KMS-11 (cell line): ENCODE results near the gene CDH15.

Experiments used
- H2AFZ ChIP-seq: fragments of 200-600 bp; sonication (generic); 2 replicates; pipeline ENCODE4 v1.6.1; 2016; ENCODE audit warnings: antibody characterized with exemption, mixed run types, low read depth
- H3K27ac ChIP-seq: fragments of 200-600 bp; sonication (generic); 2 replicates; pipeline ENCODE4 v1.6.1; 2016; ENCODE audit warnings: mild to moderate bottlenecking, mixed run types
- H3K27me3 ChIP-seq: fragments of 200-600 bp; sonication (generic); 2 replicates; pipeline ENCODE4 v1.6.1; 2017; ENCODE audit warnings: mild to moderate bottlenecking, low read depth, mixed run types, moderate library complexity; ENCODE audit not compliant: insufficient read depth
- H3K36me3 ChIP-seq: fragments of 200-600 bp; sonication (generic); 2 replicates; pipeline ENCODE4 v1.6.1; 2017; ENCODE audit warnings: mild to moderate bottlenecking, mixed run types; ENCODE audit not compliant: insufficient read depth
- H3K4me1 ChIP-seq: fragments of 200-600 bp; sonication (generic); 2 replicates; pipeline ENCODE4 v1.6.1; 2016; ENCODE audit warnings: mild to moderate bottlenecking, low read depth, mixed run types; ENCODE audit not compliant: poor library complexity, severe bottlenecking
- H3K4me2 ChIP-seq: fragments of 200-600 bp; sonication (generic); 2 replicates; pipeline ENCODE4 v1.7.0; 2016; ENCODE audit warnings: mild to moderate bottlenecking, mixed run types
- H3K4me3 ChIP-seq: fragments of 200-600 bp; sonication (generic); IDR thresholded peaks from 2 replicates; pipeline ENCODE4 v1.6.1; 2017; ENCODE audit warnings: low read depth, low read length, mixed read lengths; ENCODE audit not compliant: insufficient read depth
- H3K79me2 ChIP-seq: fragments of 200-600 bp; sonication (generic); 2 replicates; pipeline ENCODE4 v1.6.1; 2016; ENCODE audit warnings: low read depth, mixed run types; ENCODE audit not compliant: insufficient read depth
- H3K9ac ChIP-seq: fragments of 200-600 bp; sonication (generic); 2 replicates; pipeline ENCODE4 v1.6.1; 2016; ENCODE audit warnings: mild to moderate bottlenecking, mixed run types
- H4K20me1 ChIP-seq: fragments of 200-600 bp; sonication (generic); 2 replicates; pipeline ENCODE4 v1.6.1; 2016; ENCODE audit warnings: mild to moderate bottlenecking, mixed run types; ENCODE audit not compliant: insufficient read depth
- CTCF ChIP-seq: fragments of 200-600 bp; sonication (generic); conservative IDR thresholded peaks from 2 replicates; pipeline ENCODE4 v1.6.1; 2017; ENCODE audit warnings: low read depth, mild to moderate bottlenecking, antibody characterized with exemption, low read length, moderate library complexity, mixed read lengths

CDH15 gene

GRCh38 chr16:89172528-89173173 is 1.1 kb downstream of the CDH15 start:
- H3K4me2 ChIP-seq = no peak overlapping the region
- H2AFZ ChIP-seq = no peak overlapping the region
- no peak for TF ChIP-seq CTCF
- H3K27me3 ChIP-seq = peaks cover 67% of the 10 kb centered on the region
- no peaks in the 10 kb centered on the region for H3K36me3 ChIP-seq
- H3K4me3 ChIP-seq = no peak overlapping the region
- no peak overlapping the region for H3K27ac ChIP-seq
- H3K9ac ChIP-seq = no peak overlapping the region
- H3K79me2 ChIP-seq = no peaks in the 10 kb centered on the region
- H4K20me1 ChIP-seq = no peaks in the 10 kb centered on the region
- peaks cover 26% of the 10 kb centered on the region for H3K4me1 ChIP-seq

GRCh38 chr16:89173174-89173921 is 1.8 kb downstream of the CDH15 start:
- Histone ChIP-seq H3K27me3 (peaks cover 69% of the 10 kb centered on the region), H3K79me2 (no peaks in the 10 kb centered on the region), H3K36me3 (no peaks in the 10 kb centered on the region), H3K9ac (no peak overlapping the region), H4K20me1 (no peaks in the 10 kb centered on the region), H3K4me3 (no peak overlapping the region), H3K27ac (no peak overlapping the region), H2AFZ (no peak overlapping the region), H3K4me2 (no peak overlapping the region), H3K4me1 (peaks cover 26% of the 10 kb centered on the region)
- TF ChIP-seq CTCF = no peak

GRCh38 chr16:89174055-89174827 is 2.7 kb downstream of the CDH15 start:
- H3K36me3 ChIP-seq = no peaks in the 10 kb centered on the region
- no peaks in the 10 kb centered on the region for H4K20me1 ChIP-seq
- no peak overlapping the region for H2AFZ ChIP-seq
- no peak overlapping the region for H3K9ac ChIP-seq
- H3K4me1 ChIP-seq = peaks cover 26% of the 10 kb centered on the region
- no peak overlapping the region for H3K27ac ChIP-seq
- no peaks in the 10 kb centered on the region for H3K79me2 ChIP-seq
- H3K4me3 ChIP-seq = no peak overlapping the region
- no peak overlapping the region for H3K4me2 ChIP-seq
- no peak for TF ChIP-seq CTCF
- H3K27me3 ChIP-seq = peaks cover 71% of the 10 kb centered on the region

GRCh38 chr16:89174877-89175276 is 3.3 kb downstream of the CDH15 start:
- Histone ChIP-seq H3K9ac (no peak overlapping the region), H3K4me2 (no peak overlapping the region)

More at GRCh38 chr16:89174877-89175276, 3.3 kb downstream of the CDH15 start:
- no peak for TF ChIP-seq CTCF
- Histone ChIP-seq H3K36me3 (no peaks in the 10 kb centered on the region), H3K4me1 (peaks cover 24% of the 10 kb centered on the region), H3K79me2 (no peaks in the 10 kb centered on the region), H2AFZ (no peak overlapping the region), H3K27me3 (peaks cover 73% of the 10 kb centered on the region), H3K27ac (no peak overlapping the region), H4K20me1 (no peaks in the 10 kb centered on the region), H3K4me3 (no peak overlapping the region)
